Spleen (tissue), 7 donors: ENCODE measurements around the gene OR2V2.

Experiments
- POLR2A ChIP-seq, 3 donors: fragments of 450-650 bp; IDR thresholded peaks; one replicate each; pipeline ENCODE4 v1.5.1; 2017; ENCODE audit warnings: antibody characterized with exemption in 3 of 3, mild to moderate bottlenecking in 1 of 3
- POLR2AphosphoS5 ChIP-seq, 3 donors: sonication (generic); formaldehyde crosslinking; IDR thresholded peaks; one replicate each; pipeline ENCODE4 v1.5.1; 2017; ENCODE audit warnings: antibody characterized with exemption in 3 of 3
- TF ChIP-seq, protein P1 (sequence below), 11 experiments: fragments of 200-600 bp in 7 of 11; fragments of 450-650 bp in 4 of 11; sonication (generic) in 4 of 11; IDR thresholded peaks in 8 of 11; conservative IDR thresholded peaks in 3 of 11; 1 replicate in 7 of 11; 2 replicates in 4 of 11; pipeline versions ENCODE4 v1.4.0 to v1.8.0; 2016 to 2021; ENCODE audit warnings: antibody characterized with exemption in 11 of 11, inconsistent platforms in 4 of 11, mild to moderate bottlenecking in 1 of 11
- donor health status: DM: no; HTN: no; CAD: no; lungs with moderate emphysema.
- donor health status: DM: no; HTN: no; CAD: no.
- donor health status: DM: no; HTN: no; CAD: no.

DNA sequence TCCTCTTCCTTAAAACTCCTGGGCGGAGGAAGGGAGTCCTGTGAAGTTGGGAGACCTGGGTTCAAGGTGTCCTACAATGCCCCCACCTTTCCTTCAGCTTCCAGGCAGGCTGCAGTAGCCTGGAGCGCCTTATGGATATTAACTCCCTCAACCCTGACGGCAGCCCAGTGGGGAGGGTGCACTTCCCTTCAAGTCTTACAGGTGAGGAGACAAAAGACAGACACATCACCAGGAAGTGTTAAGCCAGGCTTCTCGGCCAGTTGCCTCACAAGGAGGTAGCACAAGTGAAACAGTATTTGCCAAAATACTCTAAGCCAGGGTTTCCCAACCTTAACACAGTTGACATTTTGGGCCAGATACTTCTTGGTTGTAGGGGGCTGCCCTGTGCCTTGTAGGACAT is 53.4 kb downstream of the OR2V2 start:
- TF ChIP-seq, protein P1, sequence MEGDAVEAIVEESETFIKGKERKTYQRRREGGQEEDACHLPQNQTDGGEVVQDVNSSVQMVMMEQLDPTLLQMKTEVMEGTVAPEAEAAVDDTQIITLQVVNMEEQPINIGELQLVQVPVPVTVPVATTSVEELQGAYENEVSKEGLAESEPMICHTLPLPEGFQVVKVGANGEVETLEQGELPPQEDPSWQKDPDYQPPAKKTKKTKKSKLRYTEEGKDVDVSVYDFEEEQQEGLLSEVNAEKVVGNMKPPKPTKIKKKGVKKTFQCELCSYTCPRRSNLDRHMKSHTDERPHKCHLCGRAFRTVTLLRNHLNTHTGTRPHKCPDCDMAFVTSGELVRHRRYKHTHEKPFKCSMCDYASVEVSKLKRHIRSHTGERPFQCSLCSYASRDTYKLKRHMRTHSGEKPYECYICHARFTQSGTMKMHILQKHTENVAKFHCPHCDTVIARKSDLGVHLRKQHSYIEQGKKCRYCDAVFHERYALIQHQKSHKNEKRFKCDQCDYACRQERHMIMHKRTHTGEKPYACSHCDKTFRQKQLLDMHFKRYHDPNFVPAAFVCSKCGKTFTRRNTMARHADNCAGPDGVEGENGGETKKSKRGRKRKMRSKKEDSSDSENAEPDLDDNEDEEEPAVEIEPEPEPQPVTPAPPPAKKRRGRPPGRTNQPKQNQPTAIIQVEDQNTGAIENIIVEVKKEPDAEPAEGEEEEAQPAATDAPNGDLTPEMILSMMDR (IDR thresholded peaks at IDR 0.05 in 8 of 11, conservative IDR thresholded peaks at IDR 0.05 in 3 of 11): no peak
- no peak for TF ChIP-seq POLR2AphosphoS5 (IDR thresholded peaks at IDR 0.05)
- TF ChIP-seq POLR2A (IDR thresholded peaks at IDR 0.05): no peak
